ENCODE results near the gene KCNJ5. TPM values are rescaled to one million over a fixed set of nuclear protein-coding genes. Genes with fewer than 3 reads are reported as not detected.

KCNJ5 gene
- total and polyA plus RNA-seq, 2 experiments from 2014 or later, result under 0.01 TPM; not detected in 1

GRCh38 chr11:128897826-128898225, 6.7 kb downstream of the KCNJ5 start:
- Histone ChIP-seq H2AFZ (no peak overlapping the region), H3K9me3 (ENCODE audit: low read depth) (no peaks in the 10 kb centered on the region), H3K9me2 (ENCODE audit: insufficient read depth) (no peaks in the 10 kb centered on the region), H3K4me1 (ENCODE audit: insufficient read depth) (peaks cover 13% of the 10 kb centered on the region), H3F3A (ENCODE audit: insufficient read depth) (peaks cover 13% of the 10 kb centered on the region), H3K36me3 (ENCODE audit: low read depth) (no peaks in the 10 kb centered on the region), H3K27me3 (replicated peaks; ENCODE audit: insufficient read depth) (no peaks in the 10 kb centered on the region), H3K79me2 (ENCODE audit: insufficient read depth) (no peaks in the 10 kb centered on the region), H3K27ac (no peak overlapping the region), H4K20me1 (ENCODE audit: insufficient read depth) (no peaks in the 10 kb centered on the region), H3K4me3 (no peak overlapping the region), H3K4me2 (ENCODE audit: unreplicated experiment) (no peak overlapping the region), H3K9ac (no peak overlapping the region)
- in situ Hi-C loops (cut with MboI), result no loop called here
- DNase-seq, result peak; percentile 14
- WGBS, 2 experiments (ENCODE audit: low coverage in 1 of 2, low lambda C conversion rate in 2 of 2, missing lambda C conversion rate in 2 of 2), result 87 to 100% methylated on average over 1 of the region's 1 CpG
- no peak for TF ChIP-seq EZH2phosphoT487 (IDR thresholded peaks at IDR 0.05; ENCODE audit: insufficient read depth, low read depth)
- TF ChIP-seq EZH2 (IDR thresholded peaks at IDR 0.05; ENCODE audit: insufficient read depth, poor library complexity, severe bottlenecking), result no peak

GRCh38 chr11:128898580-128899344, 7.6 kb downstream of the KCNJ5 start:
- peak; percentile 57 for DNase-seq

GRCh38 chr11:128900468-128900867, 9.3 kb downstream of the KCNJ5 start:
- Histone ChIP-seq H3K36me3 (ENCODE audit: low read depth) (no peaks in the 10 kb centered on the region), H3K9ac (no peak overlapping the region), H4K20me1 (ENCODE audit: insufficient read depth) (no peaks in the 10 kb centered on the region), H3K4me1 (ENCODE audit: insufficient read depth) (peaks cover 35% of the 10 kb centered on the region), H3K27ac (no peak overlapping the region), H3F3A (ENCODE audit: insufficient read depth) (peaks cover 31% of the 10 kb centered on the region), H3K79me2 (ENCODE audit: insufficient read depth) (no peaks in the 10 kb centered on the region), H2AFZ (no peak overlapping the region), H3K9me3 (ENCODE audit: low read depth) (no peaks in the 10 kb centered on the region), H3K27me3 (replicated peaks; ENCODE audit: insufficient read depth) (no peaks in the 10 kb centered on the region), H3K4me3 (no peak overlapping the region), H3K4me2 (ENCODE audit: unreplicated experiment) (no peak overlapping the region), H3K9me2 (ENCODE audit: insufficient read depth) (no peaks in the 10 kb centered on the region)
- TF ChIP-seq EZH2phosphoT487 (IDR thresholded peaks at IDR 0.05; ENCODE audit: insufficient read depth, low read depth) (no peak), EZH2 (IDR thresholded peaks at IDR 0.05; ENCODE audit: insufficient read depth, poor library complexity, severe bottlenecking) (no peak)
- WGBS, 2 experiments (ENCODE audit: low coverage in 1 of 2, low lambda C conversion rate in 2 of 2, missing lambda C conversion rate in 2 of 2), result 74 to 81% methylated on average over 4 of the region's 4 CpGs
- in situ Hi-C loops (cut with MboI), result no loop called here
- no peak for DNase-seq

More at GRCh38 chr11:128898580-128899344, 7.6 kb downstream of the KCNJ5 start:
- H3K79me2 ChIP-seq (ENCODE audit: insufficient read depth), result no peaks in the 10 kb centered on the region
- no peaks in the 10 kb centered on the region for H4K20me1 ChIP-seq (ENCODE audit: insufficient read depth)
- H3K9me3 ChIP-seq (ENCODE audit: low read depth), result no peaks in the 10 kb centered on the region
- WGBS, 2 experiments (ENCODE audit: low coverage in 1 of 2, low lambda C conversion rate in 2 of 2, missing lambda C conversion rate in 2 of 2), result 86 to 88% methylated on average over 13 of the region's 13 CpGs
- H2AFZ ChIP-seq, result no peak overlapping the region
- H3K9ac ChIP-seq, result no peak overlapping the region
- no peak overlapping the region for H3K4me2 ChIP-seq (ENCODE audit: unreplicated experiment)
- no peak overlapping the region for H3K4me3 ChIP-seq
- H3K27ac ChIP-seq, result no peak overlapping the region
- H3K36me3 ChIP-seq (ENCODE audit: low read depth), result no peaks in the 10 kb centered on the region
- TF ChIP-seq EZH2phosphoT487 (IDR thresholded peaks at IDR 0.05; ENCODE audit: insufficient read depth, low read depth), result no peak
- no peak for TF ChIP-seq EZH2 (IDR thresholded peaks at IDR 0.05; ENCODE audit: insufficient read depth, poor library complexity, severe bottlenecking)
- peaks cover 23% of the 10 kb centered on the region for H3F3A ChIP-seq (ENCODE audit: insufficient read depth)
- no peaks in the 10 kb centered on the region for H3K9me2 ChIP-seq (ENCODE audit: insufficient read depth)
- peaks cover 23% of the 10 kb centered on the region for H3K4me1 ChIP-seq (ENCODE audit: insufficient read depth)
- in situ Hi-C loops (cut with MboI), result no loop called here
- no peaks in the 10 kb centered on the region for H3K27me3 ChIP-seq (replicated peaks; ENCODE audit: insufficient read depth)

- in situ Hi-C loops (cut with MboI), result no loop called here
- Histone ChIP-seq H3K9me3 (ENCODE audit: low read depth) (no peaks in the 10 kb centered on the region), H3K27me3 (replicated peaks; ENCODE audit: insufficient read depth) (no peaks in the 10 kb centered on the region), H3K79me2 (ENCODE audit: insufficient read depth) (no peaks in the 10 kb centered on the region), H4K20me1 (ENCODE audit: insufficient read depth) (no peaks in the 10 kb centered on the region), H3K9ac (no peak overlapping the region), H3K27ac (no peak overlapping the region), H3K9me2 (ENCODE audit: insufficient read depth) (no peaks in the 10 kb centered on the region), H3K36me3 (ENCODE audit: low read depth) (no peaks in the 10 kb centered on the region), H3K4me1 (ENCODE audit: insufficient read depth) (peaks cover 35% of the 10 kb centered on the region), H2AFZ (no peak overlapping the region), H3K4me2 (ENCODE audit: unreplicated experiment) (no peak overlapping the region), H3F3A (ENCODE audit: insufficient read depth) (peaks cover 25% of the 10 kb centered on the region), H3K4me3 (no peak overlapping the region)
- DNase-seq, result no peak
- WGBS, 2 experiments (ENCODE audit: low coverage in 1 of 2, low lambda C conversion rate in 2 of 2, missing lambda C conversion rate in 2 of 2), result 87 to 88% methylated on average over 29 of the region's 29 CpGs
- TF ChIP-seq EZH2 (IDR thresholded peaks at IDR 0.05; ENCODE audit: insufficient read depth, poor library complexity, severe bottlenecking) (no peak), EZH2phosphoT487 (IDR thresholded peaks at IDR 0.05; ENCODE audit: insufficient read depth, low read depth) (no peak)
Observed at GRCh38 chr11:128901653-128902514, 10.7 kb downstream of the KCNJ5 start.
